Heart right ventricle (tissue), 16 donors: ENCODE data around the gene ENDOV. TPM values are rescaled to one million over a fixed set of nuclear protein-coding genes. Genes with fewer than 3 reads are reported as not detected.
"Not testable (repeated sequence)": the region's sequence is repeated elsewhere in the genome, so short reads cannot be mapped to it uniquely, and the experiment has no call there.

Experiments
- ATAC-seq, 8 donors: fragments of 200-7000 bp; cut with Tn5 transposase; one replicate each; pipeline ENCODE4 v1.9.1; 2020; ENCODE audit warnings: mild to moderate bottlenecking in 8 of 8, moderate library complexity in 8 of 8, moderate number of reproducible peaks in 1 of 8
- DNase-seq, 2 donors: peaks; one replicate each; pipeline ENCODE4 v3.0.0-alpha.2; 2020
- H3K27ac ChIP-seq, 10 donors: fragments of 200-600 bp; sonication (generic) in 2 of 10; one replicate each; pipeline versions ENCODE4 v1.5.0 to v1.8.0; 2020 to 2022; ENCODE audit warnings: mild to moderate bottlenecking in 3 of 10
- H3K27me3 ChIP-seq, 7 donors: fragments of 200-600 bp; one replicate each; pipeline ENCODE4 v1.8.0; 2021 to 2022; ENCODE audit warnings: mild to moderate bottlenecking in 2 of 7
- H3K36me3 ChIP-seq, 9 donors: fragments of 200-600 bp; sonication (generic) in 1 of 9; one replicate each; pipeline versions ENCODE4 v1.5.0 to v1.8.0; 2020 to 2022; ENCODE audit warnings: mild to moderate bottlenecking in 2 of 9
- H3K4me1 ChIP-seq, 9 donors: fragments of 200-600 bp; sonication (generic) in 1 of 9; one replicate each; pipeline versions ENCODE4 v1.5.0 to v1.8.0; 2020 to 2022; ENCODE audit warnings: mild to moderate bottlenecking in 4 of 9
- H3K4me3 ChIP-seq, 10 donors: fragments of 200-600 bp; sonication (generic) in 2 of 10; one replicate each; pipeline versions ENCODE4 v1.5.0 to v1.8.0; 2020 to 2022; ENCODE audit warnings: mild to moderate bottlenecking in 7 of 10, moderate library complexity in 2 of 10
- H3K9me3 ChIP-seq, 11 donors: fragments of 200-600 bp in 10 of 11; sonication (generic) in 2 of 11; one replicate each; pipeline versions ENCODE4 v1.5.0 to v1.8.0; 2013 to 2022; ENCODE audit warnings: mild to moderate bottlenecking in 2 of 11, control low read depth in 1 of 11, moderate library complexity in 1 of 11
- CTCF ChIP-seq, 9 donors: fragments of 200-600 bp; sonication (generic) in 2 of 9; IDR thresholded peaks; one replicate each; pipeline versions ENCODE4 v1.5.0 to v1.8.0; 2021 to 2022; ENCODE audit warnings: antibody characterized with exemption in 9 of 9, mild to moderate bottlenecking in 5 of 9, moderate library complexity in 1 of 9
- WGBS, 2 donors: extraction: QIAGEN DNeasy Blood & Tissue Kit; methylation state at CpG; one replicate each; pipeline ENCODE4 v1.1.7; 2013; ENCODE audit warnings: inconsistent platforms in 1 of 2; 5-methylcytosine and 5-hydroxymethylcytosine counted together
- intact Hi-C, 10 donors: fragments of 100-400 bp; cut with DNase I; formaldehyde crosslinking; loops; one replicate each; pipeline versions ENCODE4 v1.11.1 to v1.14.2; 2022
- polyA plus RNA-seq, 2 donors: library from polyadenylated mRNA; stranded (reverse); fragments of 200-250 nt; gene quantifications; one replicate each; pipeline ENCODE4 v1.2.3, GENCODE V29; 2013
- total RNA-seq, 10 donors: library from RNA; stranded (reverse); fragmentation: NEBNext Ultra II Directional in 3 of 10; extraction: Animal tissue kit (Norgen Biotek cat#: 25700) in 3 of 10; gene quantifications; one replicate each; pipeline versions ENCODE4 v1.2.1 to v1.2.4, GENCODE V29; 2021 to 2023
- donor health status: Arrhythmogenic right ventricular cardiomyopathy.
- donor health status: ischemic (EF 13 %, LVEDD 7.1; RV severe dilation, severe dysfunction).
- donor health status: healthy with polysubstance abuse.
- donor health status: DM: no; HTN: yes; CAD: no.
- donor health status: DM: no; HTN: no; CAD: no.
- donor health status: ischemic (EF 25% LVEDD 6.9; RV normal size, moderate dysfunction).
- donor health status: ischemic (EF 25% LVEDD 5.7; RV mildly dilated, moderate dysfunction).
- donor health status: healthy.
- donor health status: DM: yes; HTN: yes; CAD: no.
- donor health status: Ischemic cardiomyopathy.
- donor health status: ischemic (EF 35%, LVEDD 5.7; RV mildly dilated, moderate dysfunction).
- donor health status: nonischemic (EF 11% LVEDD 7.7; RV severe dilation, severe dysfunction).
- donor health status: DM: yes; HTN: yes; CAD: no.
- donor health status: PGD.
- donor health status: ischemic (EF 29% LVEDD 5.4; RV normal size, mild dysfunction).
- donor health status: nonischemic (EF 23%, LVEDD 6.1; RV moderate dilation, normal function).

Gene ENDOV
- total and polyA plus RNA-seq, 12 donors, result 7.7 to 19.9 (median 12.6) TPM

GRCh38 chr17:80406146-80406545 lies 8.8 kb upstream of the ENDOV start:
- intact Hi-C loops, result no loop called here
- no peak for ATAC-seq
- Histone ChIP-seq H3K4me3 (no peak overlapping the region), H3K27me3 (peaks cover 0 to 21% (median 0%) of the 10 kb centered on the region in 7 donors), H3K27ac (no peak overlapping the region), H3K36me3 (no peaks in the 10 kb centered on the region), H3K4me1 (no peaks in the 10 kb centered on the region), H3K9me3 (no peaks in the 10 kb centered on the region)
- 91 to 93% methylated on average over 8 of the region's 8 CpGs for WGBS, 2 donors
- no peak for TF ChIP-seq CTCF (IDR thresholded peaks at IDR 0.05)
- DNase-seq, result no peak

GRCh38 chr17:80407917-80408316 lies 7.0 kb upstream of the ENDOV start:
- not testable (repeated sequence) for DNase-seq

GRCh38 chr17:80408872-80409271 lies 6.1 kb upstream of the ENDOV start:
- DNase-seq, result no peak
- Histone ChIP-seq H3K4me1 (peaks cover 1 to 4% (median 2%) of the 10 kb centered on the region in 9 donors), H3K9me3 (no peaks in the 10 kb centered on the region), H3K36me3 (no peaks in the 10 kb centered on the region), H3K4me3 (no peak overlapping the region), H3K27me3 (peaks cover 0 to 29% (median 0%) of the 10 kb centered on the region in 7 donors), H3K27ac (no peak overlapping the region)
- WGBS, 2 donors, result 20 to 30% methylated on average over 6 of the region's 6 CpGs
- intact Hi-C loops, result no loop called here
- no peak for ATAC-seq
- TF ChIP-seq CTCF (IDR thresholded peaks at IDR 0.05), result no peak

More at GRCh38 chr17:80407917-80408316, 7.0 kb upstream of the ENDOV start:
- H3K36me3 ChIP-seq, H3K9me3 ChIP-seq, ATAC-seq, H3K4me3 ChIP-seq, H3K27ac ChIP-seq, H3K4me1 ChIP-seq, intact Hi-C loops: not testable (repeated sequence)
- peaks cover 0 to 21% (median 0%) of the 10 kb centered on the region in 7 donors for H3K27me3 ChIP-seq
- WGBS, 2 donors, result 84 to 86% methylated on average over 5 of the region's 5 CpGs

DNA sequence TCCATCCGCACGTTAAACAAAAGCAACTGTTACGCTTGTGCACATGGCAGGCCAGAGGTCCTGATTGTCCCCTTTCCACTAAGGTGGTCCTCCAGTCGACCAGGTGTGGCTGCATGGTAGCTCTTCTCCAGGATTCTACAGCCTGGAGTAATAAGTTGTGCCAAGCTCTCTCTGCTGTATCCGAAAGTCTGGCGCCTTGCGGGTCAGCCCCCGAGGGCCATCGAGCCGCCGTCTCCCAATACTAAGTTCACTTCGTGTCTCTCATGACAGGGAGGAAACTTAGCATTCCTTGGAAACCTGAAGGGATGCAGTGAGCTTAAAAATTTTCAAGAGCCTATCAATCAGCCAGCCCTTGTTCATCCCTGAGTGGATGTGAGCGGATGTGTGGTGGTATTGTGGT lies 5.3 kb upstream of the ENDOV start:
- DNase-seq (no peak), ATAC-seq (no peak)
- no peak for TF ChIP-seq CTCF (IDR thresholded peaks at IDR 0.05)
- no peaks in the 10 kb centered on the region for H3K36me3 ChIP-seq
- peaks cover 6 to 11% (median 10%) of the 10 kb centered on the region in 9 donors for H3K4me1 ChIP-seq
- WGBS, 2 donors, result 93 to 94% methylated on average over 13 of the region's 13 CpGs
- no peak overlapping the region for H3K27ac ChIP-seq
- no peak overlapping the region for H3K4me3 ChIP-seq
- H3K9me3 ChIP-seq, result no peaks in the 10 kb centered on the region
- peaks cover 0 to 37% (median 0%) of the 10 kb centered on the region in 7 donors for H3K27me3 ChIP-seq
- intact Hi-C loops, result no loop called here

- peaks cover 0 to 38% (median 0%) of the 10 kb centered on the region in 7 donors for H3K27me3 ChIP-seq
- peaks cover 6 to 15% (median 11%) of the 10 kb centered on the region in 9 donors for H3K4me1 ChIP-seq
- H3K4me3 ChIP-seq, H3K36me3 ChIP-seq, H3K27ac ChIP-seq, H3K9me3 ChIP-seq, ATAC-seq, DNase-seq, intact Hi-C loops: not testable (repeated sequence)
- WGBS, 2 donors, result 77 to 83% methylated on average over 14 of the region's 16 CpGs
Measured at GRCh38 chr17:80410441-80411087, 4.4 kb upstream of the ENDOV start.
